AG09309 (cell line): ENCODE measurements around the gene PHKB.
"Not testable (repeated sequence)": the region's sequence is repeated elsewhere in the genome, so short reads cannot be mapped to it uniquely, and the experiment has no call there.

ENCODE experiments used
- DNase-seq: peaks from one replicate; pipeline ENCODE4 v3.0.0-alpha.2; 2010; ENCODE audit warnings: low read depth
- H3K4me3 ChIP-seq: 2 replicates; pipeline ENCODE4 v1.5.1; 2011; ENCODE audit warnings: mild to moderate bottlenecking, low read depth, low read length, moderate library complexity; ENCODE audit not compliant: control insufficient read depth
- TF ChIP-seq, protein P1 (sequence below): IDR thresholded peaks from 2 replicates; pipeline ENCODE4 v1.5.1; 2011; ENCODE audit warnings: mild to moderate bottlenecking, low read depth, low read length, inconsistent platforms; ENCODE audit not compliant: insufficient read depth, control insufficient read depth; ENCODE audit errors: missing control alignments

Gene PHKB

DNA sequence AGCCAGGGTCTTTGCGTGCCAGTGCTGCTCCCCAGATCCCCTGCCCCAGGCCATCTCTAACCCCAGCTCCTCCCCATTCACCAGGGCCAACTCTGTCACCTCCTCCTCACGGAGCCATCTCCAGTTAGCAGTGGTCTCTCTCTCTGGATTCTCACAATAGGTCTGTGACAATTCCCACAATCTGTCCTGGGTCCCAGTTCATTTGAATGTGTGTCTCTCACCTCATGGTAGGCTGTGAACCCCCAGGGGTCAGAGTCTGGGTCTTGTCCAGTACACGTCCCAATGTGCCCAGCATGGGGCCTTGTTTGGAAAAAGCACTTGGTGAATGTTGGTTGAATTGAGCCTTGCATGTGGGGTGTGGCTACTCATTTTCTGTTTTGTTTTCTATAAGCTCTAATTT is 205.3 kb downstream of the PHKB start:
- no peak overlapping the region for H3K4me3 ChIP-seq
- no peak for DNase-seq
- TF ChIP-seq, protein P1, sequence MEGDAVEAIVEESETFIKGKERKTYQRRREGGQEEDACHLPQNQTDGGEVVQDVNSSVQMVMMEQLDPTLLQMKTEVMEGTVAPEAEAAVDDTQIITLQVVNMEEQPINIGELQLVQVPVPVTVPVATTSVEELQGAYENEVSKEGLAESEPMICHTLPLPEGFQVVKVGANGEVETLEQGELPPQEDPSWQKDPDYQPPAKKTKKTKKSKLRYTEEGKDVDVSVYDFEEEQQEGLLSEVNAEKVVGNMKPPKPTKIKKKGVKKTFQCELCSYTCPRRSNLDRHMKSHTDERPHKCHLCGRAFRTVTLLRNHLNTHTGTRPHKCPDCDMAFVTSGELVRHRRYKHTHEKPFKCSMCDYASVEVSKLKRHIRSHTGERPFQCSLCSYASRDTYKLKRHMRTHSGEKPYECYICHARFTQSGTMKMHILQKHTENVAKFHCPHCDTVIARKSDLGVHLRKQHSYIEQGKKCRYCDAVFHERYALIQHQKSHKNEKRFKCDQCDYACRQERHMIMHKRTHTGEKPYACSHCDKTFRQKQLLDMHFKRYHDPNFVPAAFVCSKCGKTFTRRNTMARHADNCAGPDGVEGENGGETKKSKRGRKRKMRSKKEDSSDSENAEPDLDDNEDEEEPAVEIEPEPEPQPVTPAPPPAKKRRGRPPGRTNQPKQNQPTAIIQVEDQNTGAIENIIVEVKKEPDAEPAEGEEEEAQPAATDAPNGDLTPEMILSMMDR, result no peak

DNA sequence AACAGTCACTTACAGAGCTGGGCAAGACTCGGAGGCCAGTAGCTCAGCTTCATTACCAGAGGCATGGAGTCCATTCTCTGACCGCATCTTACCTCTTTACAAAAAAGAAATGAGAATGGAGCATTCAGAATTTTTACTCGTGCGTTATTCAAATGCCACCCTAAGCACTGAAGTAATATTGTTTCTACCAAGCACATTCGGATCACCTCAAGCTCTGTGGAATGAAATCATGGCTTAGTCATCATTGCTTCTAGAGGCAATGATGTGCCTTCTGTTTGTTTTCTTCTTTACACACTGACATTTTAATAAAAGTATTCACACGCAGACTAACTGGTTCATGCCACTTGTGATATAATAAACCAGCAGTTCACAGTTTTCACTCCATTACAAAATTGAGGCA is 206.8 kb downstream of the PHKB start:
- TF ChIP-seq, protein P1, result no peak
- H3K4me3 ChIP-seq, result no peak overlapping the region
- no peak for DNase-seq

DNA sequence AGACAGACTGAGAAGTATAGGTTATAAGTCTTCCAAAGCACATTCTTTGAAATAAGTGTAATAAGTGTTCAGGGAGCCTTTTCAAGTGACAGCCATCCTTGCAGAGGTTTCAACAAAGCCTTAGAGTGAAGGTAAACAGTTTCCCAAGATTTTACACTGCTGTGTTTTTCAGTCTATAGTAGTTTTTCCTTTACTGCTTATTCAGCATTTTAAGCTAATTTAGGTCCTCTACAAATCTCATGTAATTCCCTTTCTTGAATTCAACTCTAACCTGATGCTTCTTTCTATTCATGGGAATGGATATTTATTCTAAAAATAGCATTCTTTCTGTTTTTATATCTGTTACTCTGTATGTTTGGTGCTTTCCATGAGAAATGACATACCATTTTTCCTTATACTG is 211.3 kb downstream of the PHKB start:
- H3K4me3 ChIP-seq, result no peak overlapping the region
- TF ChIP-seq, protein P1, result no peak
- DNase-seq, result no peak

DNA sequence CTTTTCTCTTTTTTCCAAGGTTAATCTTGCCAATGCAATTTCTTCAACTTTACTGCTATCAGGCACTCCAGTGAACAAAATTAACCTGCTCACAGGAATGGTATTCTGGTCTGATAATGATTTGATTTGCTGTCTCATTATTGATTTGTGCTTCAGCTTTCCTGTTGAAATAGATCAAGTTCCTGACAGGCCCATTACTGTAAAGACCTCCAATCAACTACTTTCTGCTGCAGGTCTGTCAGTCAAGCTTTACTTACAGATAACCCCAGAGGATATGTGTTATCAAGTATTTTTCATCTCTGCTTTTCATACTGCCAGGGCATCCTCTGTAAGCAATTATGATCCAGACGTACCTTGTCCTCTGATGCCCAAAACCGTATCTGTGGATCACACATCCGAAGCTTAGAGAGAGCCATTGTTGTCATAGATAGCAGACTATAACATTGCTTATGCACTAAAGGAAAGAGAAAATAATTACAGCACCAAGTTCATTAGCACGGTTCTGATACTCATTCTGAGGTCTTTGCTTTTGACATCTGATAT is 215.6 kb downstream of the PHKB start:
- H3K4me3 ChIP-seq, result no peak overlapping the region
- no peak for DNase-seq
- TF ChIP-seq, protein P1, result no peak

DNA sequence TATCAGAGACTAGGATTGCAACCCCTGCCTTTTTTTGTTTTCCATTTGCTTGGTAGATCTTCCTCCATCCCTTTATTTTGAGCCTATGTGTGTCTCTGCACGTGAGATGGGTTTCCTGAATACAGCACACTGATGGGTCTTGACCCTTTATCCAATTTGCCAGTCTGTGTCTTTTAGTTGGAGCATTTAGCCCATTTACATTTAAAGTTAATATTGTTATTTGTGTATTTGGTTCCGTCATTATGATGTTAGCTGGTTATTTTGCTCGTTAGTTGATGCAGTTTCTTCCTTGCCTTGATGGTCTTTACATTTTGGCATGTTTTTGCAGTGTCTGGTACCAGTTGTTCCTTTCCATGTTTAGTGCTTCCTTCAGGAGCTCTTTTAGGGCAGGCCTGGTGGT is 220.4 kb downstream of the PHKB start:
- DNase-seq, H3K4me3 ChIP-seq: not testable (repeated sequence)

DNA sequence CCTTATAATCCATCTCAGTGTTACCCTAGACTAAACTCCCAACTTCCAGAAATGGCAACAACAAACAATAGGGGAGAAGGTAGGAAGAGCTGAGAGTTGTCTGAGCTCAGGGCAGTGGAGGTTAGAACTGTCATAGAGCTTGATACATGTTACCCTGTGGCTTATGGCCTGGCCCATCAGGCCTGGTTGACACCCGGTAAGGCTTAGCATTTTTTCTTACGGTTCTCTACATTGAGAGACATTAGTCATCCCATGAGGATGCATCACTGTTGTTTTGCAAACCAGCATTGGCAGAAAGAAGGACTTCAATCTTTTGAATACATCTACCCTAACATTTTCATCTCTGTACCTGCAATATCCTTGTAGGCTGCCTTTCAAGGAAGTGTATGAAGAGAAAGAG is 226.6 kb downstream of the PHKB start:
- no peak for DNase-seq
- TF ChIP-seq, protein P1, result no peak
- no peak overlapping the region for H3K4me3 ChIP-seq

DNA sequence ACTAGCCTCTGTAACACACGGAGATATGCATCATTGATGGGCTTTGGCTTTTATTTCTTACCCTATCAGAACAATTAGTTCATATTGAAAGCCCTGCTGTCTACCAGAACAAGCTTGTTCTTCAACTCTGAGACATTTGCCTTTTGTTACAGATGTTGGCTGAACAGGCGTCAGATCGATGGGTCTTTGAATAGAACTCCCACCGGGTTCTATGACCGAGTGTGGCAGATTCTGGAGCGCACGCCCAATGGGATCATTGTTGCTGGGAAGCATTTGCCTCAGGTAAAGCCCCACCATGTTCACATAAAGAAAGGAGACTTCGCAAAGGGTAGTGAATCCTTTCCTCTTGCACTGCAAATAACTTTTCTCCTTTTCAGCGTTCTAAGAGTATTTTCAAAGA is 232.1 kb downstream of the PHKB start:
- no peak for DNase-seq
- TF ChIP-seq, protein P1, result no peak
- no peak overlapping the region for H3K4me3 ChIP-seq

DNA sequence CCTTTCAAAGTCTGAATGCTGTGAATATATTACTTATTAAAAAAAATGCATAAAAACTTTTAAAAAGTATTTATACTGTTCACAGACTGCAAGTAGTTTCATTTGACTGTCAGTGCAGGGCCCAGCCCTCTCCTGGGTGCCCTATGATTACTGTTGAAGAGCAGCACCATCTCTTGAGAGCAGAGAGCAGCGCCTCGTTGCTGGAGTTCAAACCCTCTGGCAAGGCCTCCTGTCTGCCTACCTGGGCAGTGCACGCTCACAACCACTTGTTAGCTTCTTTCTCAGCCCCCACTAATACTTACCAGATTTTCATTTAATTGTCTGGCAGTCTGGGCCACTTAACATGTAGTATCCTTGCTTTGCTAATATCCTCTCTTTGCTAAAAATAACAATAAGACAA is 233.4 kb downstream of the PHKB start:
- DNase-seq, result no peak
- TF ChIP-seq, protein P1, result no peak
- H3K4me3 ChIP-seq, result no peak overlapping the region
